Stomach smooth muscle (tissue), 2 donors: ENCODE results near the gene PAQR5.

Experiments used
- H3K27ac ChIP-seq: one replicate; pipeline ENCODE4 v1.7.0; 2013; ENCODE audit warnings: mild to moderate bottlenecking, low read length, inconsistent platforms
- H3K27me3 ChIP-seq, 2 donors: one replicate each; pipeline ENCODE4 v1.7.0; 2013; ENCODE audit warnings: low read length in 2 of 2; ENCODE audit not compliant: insufficient read depth in 2 of 2, control insufficient read depth in 1 of 2
- H3K36me3 ChIP-seq, 2 donors: one replicate each; pipeline ENCODE4 v1.7.0; 2013; ENCODE audit warnings: low read length in 2 of 2; ENCODE audit not compliant: control insufficient read depth in 2 of 2, insufficient read depth in 2 of 2
- H3K4me1 ChIP-seq: one replicate; pipeline ENCODE4 v1.7.0; 2013; ENCODE audit warnings: low read length; ENCODE audit not compliant: control insufficient read depth, insufficient read depth
- H3K4me3 ChIP-seq, 2 donors: one replicate each; pipeline ENCODE4 v1.7.0; 2013; ENCODE audit warnings: low read length in 2 of 2
- H3K9ac ChIP-seq, 2 donors: one replicate each; pipeline ENCODE4 v1.7.0; 2013; ENCODE audit warnings: low read length in 2 of 2, mild to moderate bottlenecking in 1 of 2
- H3K9me3 ChIP-seq, 2 donors: one replicate each; pipeline ENCODE4 v1.7.0; 2013; ENCODE audit warnings: low read length in 2 of 2; ENCODE audit not compliant: control insufficient read depth in 2 of 2
- donor health status: healthy.
- donor health status: Pancreatic carcinoma.

The PAQR5 gene

DNA sequence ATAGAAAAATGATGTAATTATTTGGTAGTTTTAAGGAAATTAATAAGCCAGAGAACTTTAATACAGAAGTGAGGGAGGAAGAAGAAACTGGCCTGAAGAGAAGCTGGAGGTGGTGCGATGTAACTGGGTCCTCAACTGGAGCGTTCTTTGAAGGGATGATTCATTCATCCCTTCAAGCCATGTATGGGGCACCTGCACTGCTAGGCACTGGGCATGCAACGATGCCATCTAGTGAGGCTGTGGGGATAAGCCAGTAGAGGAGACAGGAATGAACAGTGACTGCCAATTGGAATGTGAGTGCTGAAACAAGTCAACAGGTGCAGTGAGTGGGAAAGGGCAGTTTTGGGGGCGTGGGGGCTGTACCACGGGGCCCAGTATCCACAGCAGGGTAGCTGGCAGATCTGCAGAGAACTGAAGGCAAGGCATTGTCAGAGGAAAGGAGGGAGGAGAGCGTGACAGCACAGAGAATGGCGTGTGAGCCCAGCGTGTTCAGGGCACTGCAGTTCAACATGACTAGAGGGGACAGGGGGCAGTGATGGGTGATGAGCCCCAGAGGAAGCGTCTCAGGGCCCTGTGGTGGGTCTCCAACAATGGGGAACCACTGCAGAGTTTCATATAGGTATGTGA lies 111.6 kb downstream of the PAQR5 start:
- Histone ChIP-seq H3K9me3 (no peaks in the 10 kb centered on the region), H3K4me1 (peaks cover 11% of the 10 kb centered on the region), H3K27me3 (no peaks in the 10 kb centered on the region), H3K36me3 (no peaks in the 10 kb centered on the region), H3K4me3 (no peak overlapping the region), H3K27ac (no peak overlapping the region), H3K9ac (no peak overlapping the region)

DNA sequence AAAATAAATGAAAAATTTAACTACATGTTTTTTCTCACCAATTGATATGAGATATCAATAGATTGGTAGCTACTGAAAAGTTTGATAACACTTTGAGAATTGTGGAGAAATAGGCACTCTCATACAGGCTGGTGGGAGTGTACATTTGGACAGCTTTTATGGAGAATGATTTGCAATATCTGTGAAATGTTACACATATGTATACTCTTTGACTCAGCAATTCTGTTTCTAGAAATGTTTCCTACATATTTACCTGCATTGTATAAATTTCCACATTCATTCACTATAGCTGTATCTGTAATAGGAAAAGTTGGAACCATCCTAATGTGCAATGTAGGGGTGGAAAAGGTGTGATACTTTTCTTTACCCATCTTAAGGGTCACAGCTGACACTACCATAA lies 113.6 kb downstream of the PAQR5 start:
- Histone ChIP-seq H3K36me3 (no peaks in the 10 kb centered on the region), H3K27me3 (no peaks in the 10 kb centered on the region), H3K9me3 (no peaks in the 10 kb centered on the region), H3K27ac (no peak overlapping the region), H3K9ac (no peak overlapping the region), H3K4me3 (no peak overlapping the region), H3K4me1 (peaks cover 11% of the 10 kb centered on the region)

DNA sequence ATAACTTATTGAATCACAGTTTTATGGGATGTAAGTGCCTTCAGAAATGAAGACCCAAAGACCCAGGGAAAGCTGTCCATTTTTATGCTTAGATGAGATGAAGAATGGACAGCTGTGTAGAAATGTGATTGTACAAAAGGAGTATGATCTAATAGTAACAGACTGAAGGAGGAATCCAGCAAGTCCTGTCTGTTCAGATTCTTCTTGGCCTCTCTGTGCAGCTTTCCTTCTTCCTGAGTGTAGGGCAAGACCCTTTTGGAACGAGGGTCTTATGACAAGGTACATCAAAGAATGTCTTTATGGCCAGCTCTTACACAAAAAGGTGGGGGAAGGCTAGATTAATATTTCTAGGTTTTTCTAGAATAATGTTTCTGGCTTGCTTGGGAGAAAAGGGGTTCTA lies 114.0 kb downstream of the PAQR5 start:
- H3K9me3 ChIP-seq: no peaks in the 10 kb centered on the region
- H3K36me3 ChIP-seq: no peaks in the 10 kb centered on the region
- no peaks in the 10 kb centered on the region for H3K27me3 ChIP-seq
- no peak overlapping the region for H3K27ac ChIP-seq
- H3K9ac ChIP-seq: no peak overlapping the region
- no peak overlapping the region for H3K4me3 ChIP-seq
- H3K4me1 ChIP-seq: peaks cover 11% of the 10 kb centered on the region

DNA sequence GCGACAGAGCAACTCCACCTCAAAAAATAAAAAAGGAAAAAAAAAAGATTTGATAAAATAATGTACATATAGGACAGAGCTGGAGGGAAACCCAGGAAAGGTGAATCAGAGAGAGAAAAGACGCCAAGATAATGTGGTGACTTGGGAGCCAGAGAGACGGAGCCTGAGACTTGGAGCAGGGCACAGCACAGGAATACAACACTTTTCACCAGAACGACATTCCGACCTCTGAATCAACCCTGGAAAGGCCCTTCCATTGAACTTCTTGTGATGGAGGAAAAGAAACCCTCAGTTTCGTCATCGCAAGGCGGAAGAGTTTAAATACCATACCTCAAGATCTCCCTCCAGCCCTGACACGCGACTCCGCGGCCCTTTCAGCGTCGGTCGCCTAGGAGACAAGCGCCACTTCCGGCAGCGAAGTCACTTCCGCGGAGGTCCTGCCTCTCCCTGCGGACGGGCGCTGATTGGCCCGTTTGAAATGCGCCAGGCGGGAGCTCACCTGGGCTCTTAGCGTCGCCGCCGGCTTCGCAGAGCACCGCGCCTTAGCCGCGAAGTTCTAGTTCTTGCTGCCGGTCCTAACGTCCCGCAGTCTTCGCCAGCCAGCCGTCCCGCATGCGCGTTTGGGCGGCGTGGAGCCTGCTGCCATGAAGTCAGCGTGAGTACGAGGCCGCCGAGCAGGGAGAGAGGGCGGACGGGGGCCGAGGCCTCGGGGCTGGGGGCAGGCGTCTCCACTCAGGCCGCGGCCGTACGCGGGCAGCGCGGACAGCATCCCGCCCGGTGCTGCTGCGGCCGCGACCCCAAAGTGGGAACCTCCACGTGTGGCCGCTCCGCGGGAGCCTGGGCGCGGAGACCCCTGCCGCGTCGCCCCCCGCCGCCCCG lies 115.3 kb downstream of the PAQR5 start, which contains the start of gene KIF23:
Gene KIF23 (plus strand): TSS at position 528 of the 879 bp plus-strand sequence. CDS start 117 bp downstream, at position 645.
- peak within 1 kb of the TSS; percentile 2 for H3K27ac ChIP-seq
- peak within 1 kb of the TSS; percentile 87 to 93 for H3K4me3 ChIP-seq
- peaks cover 11% of the 10 kb centered on the region for H3K4me1 ChIP-seq
- H3K9ac ChIP-seq: peak within 1 kb of the TSS; percentile 51 to 55
- no peaks in the 10 kb centered on the region for H3K9me3 ChIP-seq
- H3K36me3 ChIP-seq: no peaks in the 10 kb centered on the region
- no peaks in the 10 kb centered on the region for H3K27me3 ChIP-seq

DNA sequence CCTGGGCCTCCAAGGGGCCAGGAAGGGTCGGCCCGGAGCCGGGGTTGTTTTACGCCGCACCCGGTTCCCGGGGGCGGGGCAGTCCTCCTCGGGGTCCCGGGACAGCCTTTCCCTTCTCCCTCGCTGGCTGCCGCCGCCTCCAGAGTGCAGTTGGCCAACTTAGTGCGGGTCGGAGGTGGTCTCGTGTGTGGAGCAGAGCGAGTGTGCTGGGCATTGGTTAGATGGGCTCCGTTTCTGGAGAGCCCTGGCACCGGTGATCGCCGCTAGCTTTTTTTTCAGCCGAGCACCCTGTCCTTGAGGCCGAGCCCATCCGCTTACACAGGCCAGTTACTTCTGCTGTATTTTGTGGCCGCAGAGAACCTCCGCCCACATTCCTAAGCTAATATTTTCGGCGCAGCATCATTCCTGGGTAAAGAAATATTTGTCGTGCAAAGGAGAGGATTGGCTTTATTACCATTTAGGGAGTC lies 116.0 kb downstream of the PAQR5 start:
- Histone ChIP-seq H3K27me3 (no peaks in the 10 kb centered on the region), H3K4me3 (peak overlapping the region; percentile 87 to 93), H3K4me1 (peaks cover 11% of the 10 kb centered on the region), H3K36me3 (no peaks in the 10 kb centered on the region), H3K9ac (peak overlapping the region; percentile 21 to 55), H3K9me3 (no peaks in the 10 kb centered on the region), H3K27ac (peak overlapping the region; percentile 2)

DNA sequence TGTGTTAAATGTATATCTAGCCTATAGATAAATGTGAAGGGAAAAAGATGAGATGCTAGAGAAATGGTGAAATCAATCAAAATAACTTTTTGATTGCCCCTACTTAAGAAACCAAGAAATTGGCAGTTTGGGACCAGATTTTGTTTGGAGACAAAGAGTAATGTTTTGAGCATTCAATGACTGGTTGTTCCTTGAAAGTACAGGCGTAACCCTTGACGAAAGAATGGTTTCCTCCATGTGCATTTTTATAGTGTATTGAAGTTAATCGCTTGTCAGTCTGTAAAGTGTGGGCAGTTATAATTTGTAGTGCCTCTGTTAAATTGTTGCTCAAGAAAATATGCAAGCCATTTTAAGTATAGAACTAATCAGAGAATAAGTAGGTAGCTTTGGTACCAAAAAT lies 116.7 kb downstream of the PAQR5 start:
- Histone ChIP-seq H3K9me3 (no peaks in the 10 kb centered on the region), H3K27ac (no peak overlapping the region), H3K4me3 (no peak overlapping the region), H3K4me1 (peaks cover 11% of the 10 kb centered on the region), H3K36me3 (no peaks in the 10 kb centered on the region), H3K9ac (no peak overlapping the region), H3K27me3 (no peaks in the 10 kb centered on the region)

DNA sequence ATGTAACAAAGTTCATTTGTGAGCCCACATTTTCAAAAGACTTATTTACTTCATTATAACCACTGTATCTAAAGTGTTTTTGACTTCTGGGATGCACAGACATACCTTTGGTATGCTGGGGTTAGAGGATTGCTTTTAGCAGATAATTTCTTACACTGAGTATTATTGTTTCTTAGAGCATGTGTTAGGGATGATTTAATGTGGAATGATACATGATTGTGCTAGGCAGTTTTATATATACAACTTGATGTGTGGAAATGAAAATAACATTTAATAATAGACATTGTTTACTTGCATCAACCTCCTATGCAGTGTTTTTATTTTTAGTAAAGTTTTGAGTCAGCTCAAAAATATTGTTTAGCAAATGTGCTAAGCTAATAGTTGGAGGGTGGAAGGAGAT lies 118.9 kb downstream of the PAQR5 start:
- H3K36me3 ChIP-seq: no peaks in the 10 kb centered on the region
- H3K27me3 ChIP-seq: no peaks in the 10 kb centered on the region
- no peak overlapping the region for H3K27ac ChIP-seq
- H3K9ac ChIP-seq: no peak overlapping the region
- H3K9me3 ChIP-seq: no peaks in the 10 kb centered on the region
- no peak overlapping the region for H3K4me3 ChIP-seq
- H3K4me1 ChIP-seq: peaks cover 11% of the 10 kb centered on the region

GRCh38 chr15:69421498-69421897 lies 122.8 kb downstream of the PAQR5 start:
- Histone ChIP-seq H3K4me1 (no peaks in the 10 kb centered on the region), H3K9me3 (no peaks in the 10 kb centered on the region), H3K27me3 (no peaks in the 10 kb centered on the region), H3K27ac (no peak overlapping the region), H3K36me3 (no peaks in the 10 kb centered on the region), H3K9ac (no peak overlapping the region), H3K4me3 (no peak overlapping the region)

GRCh38 chr15:69422336-69422895 lies 123.7 kb downstream of the PAQR5 start:
- Histone ChIP-seq H3K4me3 (no peak overlapping the region), H3K27me3 (no peaks in the 10 kb centered on the region), H3K4me1 (no peaks in the 10 kb centered on the region), H3K27ac (no peak overlapping the region), H3K9ac (no peak overlapping the region), H3K36me3 (no peaks in the 10 kb centered on the region), H3K9me3 (no peaks in the 10 kb centered on the region)

DNA sequence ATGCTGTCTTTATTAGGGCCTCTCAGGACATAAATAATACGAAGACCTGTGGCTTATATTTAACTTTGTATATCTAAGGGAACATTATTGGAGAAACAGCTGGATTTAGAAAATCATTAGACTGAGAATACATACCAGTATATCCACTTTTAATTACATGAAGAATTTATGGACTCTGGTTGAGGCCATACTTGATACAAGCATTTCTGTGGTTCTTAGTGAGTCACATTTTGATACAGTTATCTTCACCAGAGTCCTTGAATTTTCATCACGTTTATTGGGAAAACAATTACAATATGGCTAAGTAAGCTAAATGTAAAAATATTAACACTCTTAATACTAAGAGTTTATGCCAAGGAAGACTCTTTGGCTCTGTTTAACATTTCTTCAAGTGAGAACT lies 125.3 kb downstream of the PAQR5 start:
- Histone ChIP-seq H3K9ac (no peak overlapping the region), H3K27ac (no peak overlapping the region), H3K27me3 (no peaks in the 10 kb centered on the region), H3K36me3 (no peaks in the 10 kb centered on the region), H3K9me3 (no peaks in the 10 kb centered on the region), H3K4me1 (no peaks in the 10 kb centered on the region), H3K4me3 (no peak overlapping the region)
